IMR-90 (cell line): ENCODE data around the gene SFXN3. TPM values are rescaled to one million over a fixed set of nuclear protein-coding genes. Genes with fewer than 3 reads are reported as not detected.

Experiments used
- ATAC-seq: fragments of 200-7000 bp; cut with Tn5 transposase; 2 replicates; pipeline ENCODE4 v1.9.1; 2020; ENCODE audit warnings: low read depth, mild to moderate bottlenecking, moderate library complexity
- BruUV-seq: library from RNA; stranded (reverse); fragments of 400-500 nt; replicated peaks from 2 replicates; lab custom pipeline; 2021; lab: Mats Ljungman, UMichigan
- CTCF ChIA-PET: fragments of 300-600 bp; formaldehyde crosslinking; extraction: SDS; loops from one replicate; lab custom pipeline; 2021; ENCODE audit warnings: antibody characterized with exemption; lab: Yijun Ruan, JAX
- POLR2A ChIA-PET: fragments of 300-600 bp; sonication (Branson Sonifier 250); formaldehyde crosslinking; loops from one replicate; lab custom pipeline; 2022; ENCODE audit warnings: antibody characterized with exemption; ENCODE audit not compliant: unreplicated experiment; lab: Charles Lee
- DNase-seq: peaks from one replicate; pipeline ENCODE4 v3.0.0; 2013
- H2AFZ ChIP-seq: replicated peaks from 2 replicates; pipeline ENCODE3; 2013; ENCODE audit warnings: low read length, mild to moderate bottlenecking; ENCODE audit not compliant: poor library complexity
- H2AK5ac ChIP-seq: 2 replicates; pipeline ENCODE4 v1.6.1; 2013; ENCODE audit warnings: low read depth, low read length, inconsistent platforms
- H2AK9ac ChIP-seq: replicated peaks from 2 replicates; pipeline ENCODE3; 2013; ENCODE audit warnings: mild to moderate bottlenecking, low read depth, low read length, moderate library complexity; ENCODE audit not compliant: poor library complexity
- H2BK120ac ChIP-seq: 2 replicates; pipeline ENCODE4 v1.6.1; 2013; ENCODE audit warnings: low read depth, low read length, inconsistent platforms
- H2BK15ac ChIP-seq: 3 replicates; pipeline ENCODE4 v1.6.1; 2013; ENCODE audit warnings: low read depth, low read length, inconsistent platforms
- H2BK20ac ChIP-seq: 2 replicates; pipeline ENCODE4 v1.6.1; 2013; ENCODE audit warnings: low read depth, mild to moderate bottlenecking, inconsistent platforms, low read length, moderate library complexity
- H2BK5ac ChIP-seq: 2 replicates; pipeline ENCODE4 v1.6.1; 2013; ENCODE audit warnings: mild to moderate bottlenecking, low read depth, low read length, inconsistent platforms; ENCODE audit not compliant: poor library complexity, severe bottlenecking
- H3K14ac ChIP-seq: replicated peaks from 2 replicates; pipeline ENCODE4 v1.6.1; 2013; ENCODE audit warnings: low read depth, low read length, inconsistent platforms
- H3K18ac ChIP-seq: 2 replicates; pipeline ENCODE4 v1.6.1; 2013; ENCODE audit warnings: low read depth, low read length, control low read depth
- H3K23ac ChIP-seq: 2 replicates; pipeline ENCODE4 v1.6.1; 2013; ENCODE audit warnings: low read depth, low read length, inconsistent platforms
- H3K27ac ChIP-seq: 2 replicates; pipeline ENCODE4 v1.5.1; 2013; ENCODE audit warnings: mild to moderate bottlenecking, control low read depth, low read length; ENCODE audit not compliant: insufficient read depth
- H3K27me3 ChIP-seq: 2 replicates; pipeline ENCODE4 v1.6.1; 2013; ENCODE audit warnings: low read length; ENCODE audit not compliant: control insufficient read depth, insufficient read depth
- H3K36me3 ChIP-seq: 2 replicates; pipeline ENCODE4 v1.6.1; 2013; ENCODE audit warnings: low read length, mixed read lengths; ENCODE audit not compliant: control insufficient read depth, insufficient read depth
- H3K4ac ChIP-seq: 2 replicates; pipeline ENCODE4 v1.6.1; 2013; ENCODE audit warnings: low read depth, low read length, inconsistent platforms
- H3K4me1 ChIP-seq: 2 replicates; pipeline ENCODE4 v1.6.1; 2013; ENCODE audit warnings: low read length, mixed read lengths; ENCODE audit not compliant: control insufficient read depth, insufficient read depth
- H3K4me2 ChIP-seq: 2 replicates; pipeline ENCODE4 v1.6.1; 2013; ENCODE audit warnings: low read depth, mild to moderate bottlenecking, control low read depth, low read length, moderate library complexity
- H3K4me3 ChIP-seq: 2 replicates; pipeline ENCODE4 v1.5.1; 2013; ENCODE audit warnings: low read depth, mild to moderate bottlenecking, control low read depth, low read length, moderate library complexity; ENCODE audit not compliant: insufficient read depth
- H3K56ac ChIP-seq: 2 replicates; pipeline ENCODE4 v1.6.1; 2013; ENCODE audit warnings: low read length, inconsistent platforms; ENCODE audit not compliant: insufficient read depth; ENCODE audit errors: extremely low read depth
- H3K79me1 ChIP-seq, 2 experiments: 2 replicates each; pipeline ENCODE4 v1.6.1; 2013; ENCODE audit warnings: low read length in 2 of 2, inconsistent platforms in 1 of 2, low read depth in 1 of 2
- H3K9ac ChIP-seq: 2 replicates; pipeline ENCODE4 v1.6.1; 2013; ENCODE audit warnings: low read depth, low read length, control low read depth
- H3K9me1 ChIP-seq: 2 replicates; pipeline ENCODE4 v1.6.1; 2013; ENCODE audit warnings: low read length, inconsistent platforms; ENCODE audit not compliant: insufficient read depth
- H3K9me3 ChIP-seq: 2 replicates; pipeline ENCODE4 v1.6.1; 2013; ENCODE audit warnings: low read length; ENCODE audit not compliant: control insufficient read depth, insufficient read depth
- H4K20me1 ChIP-seq: 2 replicates; pipeline ENCODE4 v1.6.1; 2013; ENCODE audit warnings: low read length, inconsistent platforms; ENCODE audit not compliant: insufficient read depth
- H4K5ac ChIP-seq: 2 replicates; pipeline ENCODE4 v1.6.1; 2013; ENCODE audit warnings: mild to moderate bottlenecking, low read depth, low read length, control low read depth
- H4K8ac ChIP-seq, 2 experiments: 2 replicates each; pipeline ENCODE4 v1.6.1; 2013; ENCODE audit warnings: low read depth in 2 of 2, low read length in 2 of 2, control low read depth in 1 of 2, inconsistent platforms in 1 of 2
- H4K91ac ChIP-seq: 2 replicates; pipeline ENCODE4 v1.6.1; 2013; ENCODE audit warnings: low read depth, low read length, inconsistent platforms; ENCODE audit not compliant: insufficient read depth
- CEBPB ChIP-seq: IDR thresholded peaks from 2 replicates; pipeline ENCODE4 v1.6.1; 2012; ENCODE audit warnings: low read depth, low read length, improper control_type of control experiment
- MAZ ChIP-seq: IDR thresholded peaks from 2 replicates; pipeline ENCODE4 v1.6.1; 2012; ENCODE audit warnings: low read depth, mild to moderate bottlenecking, low read length, improper control_type of control experiment, moderate library complexity, borderline replicate concordance
- MXI1 ChIP-seq: IDR thresholded peaks from 2 replicates; pipeline ENCODE4 v1.6.1; 2012; ENCODE audit warnings: low read depth, mild to moderate bottlenecking, low read length, moderate library complexity, borderline replicate concordance
- RCOR1 ChIP-seq: IDR thresholded peaks from 2 replicates; pipeline ENCODE4 v1.6.1; 2012; ENCODE audit warnings: mild to moderate bottlenecking, low read length, improper control_type of control experiment; ENCODE audit not compliant: insufficient replicate concordance
- SMC3 ChIP-seq: fragments of 150-350 bp; IDR thresholded peaks from 2 replicates; pipeline ENCODE4 v1.6.1; 2016; ENCODE audit warnings: low read depth, mild to moderate bottlenecking, antibody characterized with exemption, low read length, moderate library complexity
- USF2 ChIP-seq: fragments of 150-350 bp; IDR thresholded peaks from 2 replicates; pipeline ENCODE4 v1.6.1; 2017; ENCODE audit warnings: mild to moderate bottlenecking, antibody characterized with exemption, low read length, low read depth
- WGBS, 2 experiments: methylation state at CpG; one replicate each; pipeline versions ENCODE4 v1.1.5 to v1.1.7; 2013; ENCODE audit warnings: missing lambda C conversion rate in 2 of 2; ENCODE audit not compliant: insufficient read length in 1 of 2; ENCODE audit errors: extremely low coverage in 2 of 2; 5-methylcytosine and 5-hydroxymethylcytosine counted together
- dilution Hi-C: fragments of 300-500 bp; cut with HindIII; formaldehyde crosslinking; loops from one replicate; pipeline ENCODE4 v1.14.3; 2018; ENCODE audit warnings: low sequenced_read_pairs; ENCODE audit not compliant: unreplicated experiment
- in situ Hi-C: fragments of 300-500 bp; cut with MboI; formaldehyde crosslinking; loops from 3 replicates; pipeline ENCODE4 v1.14.3; 2019; ENCODE audit warnings: low sequenced_read_pairs, inconsistent platforms, mixed read lengths
- intact Hi-C: fragments of 100-400 bp; cut with micrococcal nuclease; formaldehyde crosslinking; loops from 2 replicates; pipeline ENCODE4 v1.10.0; 2022
- polyA plus RNA-seq, 3 experiments: library from polyadenylated mRNA; depleted of rRNA; stranded (reverse); fragments of >200 nt; gene quantifications; 2 replicates each; pipeline ENCODE4 v1.2.3, GENCODE V29; 2012; ENCODE audit warnings: low replicate concordance in 1 of 3
- total RNA-seq: library from RNA; depleted of rRNA; stranded (reverse); fragments of >200 nt; gene quantifications from 2 replicates; pipeline ENCODE4 v1.2.3, GENCODE V29; 2012

Gene SFXN3
- total and polyA plus RNA-seq, 2 of the 4 experiments (the other 2 are of a cell fraction) = 64.7 to 77.2 TPM

GRCh38 chr10:101005361-101005760, 25.7 kb upstream of the SFXN3 start:
- Histone ChIP-seq H2AFZ (no peak overlapping the region), H3K4me2 (no peak overlapping the region), H4K91ac (no peak overlapping the region), H3K79me1 (peaks cover 24 to 77% of the 10 kb centered on the region in 2 experiments), H2BK15ac (no peak overlapping the region), H2AK5ac (no peak overlapping the region), H3K9ac (no peak overlapping the region), H3K9me3 (no peaks in the 10 kb centered on the region), H3K9me1 (peaks cover 14% of the 10 kb centered on the region), H3K14ac (no peak overlapping the region), H4K5ac (no peak overlapping the region), H4K8ac (no peak overlapping the region), H3K56ac (no peak overlapping the region), H4K20me1 (peaks cover 68% of the 10 kb centered on the region), H2BK120ac (no peak overlapping the region), H3K4ac (no peak overlapping the region), H3K27me3 (no peaks in the 10 kb centered on the region), H3K23ac (no peak overlapping the region), H3K18ac (no peak overlapping the region), H2BK20ac (no peak overlapping the region), H3K27ac (no peak overlapping the region), H3K4me3 (no peak overlapping the region), H2BK5ac (no peak overlapping the region), H2AK9ac (no peak overlapping the region), H3K36me3 (peaks cover 47% of the 10 kb centered on the region), H3K4me1 (peaks cover 36% of the 10 kb centered on the region)
- DNase-seq = no peak
- no TSS peak for BruUV-seq
- in situ Hi-C loops = no loop called here
- CTCF ChIA-PET = interaction anchor here (2.1 kb wide), 1 partner anchor 10 kb away, joined by 11 read pairs; no protein-coding TSS in a partner anchor
- TF ChIP-seq CEBPB = no peak
- TF ChIP-seq RCOR1 = no peak
- TF ChIP-seq MXI1 = no peak
- TF ChIP-seq MAZ = no peak
- TF ChIP-seq USF2 = no peak
- no peak for TF ChIP-seq SMC3
- WGBS, 2 experiments = 96% methylated on average over 10 of the region's 23 CpGs; no CpG with 5 or more reads in 1 of the 2 experiments
- intact Hi-C loops = no loop called here
- no peak for ATAC-seq
- POLR2A ChIA-PET = no interaction called here
- dilution Hi-C loops = no loop called here
